ENCODE results near the gene CEP164.

DNA sequence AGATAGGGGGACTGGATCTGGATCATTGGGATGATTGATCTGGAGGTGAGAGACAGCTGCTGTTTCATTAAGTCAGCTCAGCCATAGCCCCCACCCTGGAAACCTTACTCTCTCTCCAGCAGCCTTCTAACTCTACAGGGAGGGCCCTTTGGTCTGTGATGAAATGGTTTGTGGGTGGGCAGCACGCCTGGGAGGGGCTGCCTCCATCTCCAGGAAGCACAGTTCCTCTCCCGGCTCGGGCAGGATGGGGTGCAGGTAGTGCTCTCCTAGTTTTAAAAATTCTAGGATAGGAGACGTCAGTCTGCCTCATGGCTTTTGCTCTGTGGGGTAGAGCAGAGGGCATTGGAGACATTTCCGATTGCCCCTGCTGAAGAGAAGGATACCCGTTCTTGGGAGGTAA, 89.7 kb downstream of the CEP164 start:
- no peak for TF ChIP-seq EZH2phosphoT487 (IDR thresholded peaks at IDR 0.05; ENCODE audit: borderline replicate concordance, low read depth)
- TF ChIP-seq ELF1 (IDR thresholded peaks at IDR 0.05) = no peak
- no peak for TF ChIP-seq EP300 (IDR thresholded peaks at IDR 0.05; ENCODE audit: borderline replicate concordance in 1 of 2, low read depth in 1 of 2, low read length in 1 of 2)
- TF ChIP-seq TAF1 (IDR thresholded peaks at IDR 0.05; ENCODE audit: borderline replicate concordance, low read depth, low read length) = no peak
- no peak for TF ChIP-seq YY1 (IDR thresholded peaks at IDR 0.05; ENCODE audit: low read depth)
- TF ChIP-seq, protein P1, sequence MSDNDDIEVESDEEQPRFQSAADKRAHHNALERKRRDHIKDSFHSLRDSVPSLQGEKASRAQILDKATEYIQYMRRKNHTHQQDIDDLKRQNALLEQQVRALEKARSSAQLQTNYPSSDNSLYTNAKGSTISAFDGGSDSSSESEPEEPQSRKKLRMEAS (IDR thresholded peaks at IDR 0.05; ENCODE audit: low read depth) = no peak
- no peak for TF ChIP-seq POLR2AphosphoS5 (IDR thresholded peaks at IDR 0.05; ENCODE audit: low read depth, low read length)
- TF ChIP-seq, protein P2, sequence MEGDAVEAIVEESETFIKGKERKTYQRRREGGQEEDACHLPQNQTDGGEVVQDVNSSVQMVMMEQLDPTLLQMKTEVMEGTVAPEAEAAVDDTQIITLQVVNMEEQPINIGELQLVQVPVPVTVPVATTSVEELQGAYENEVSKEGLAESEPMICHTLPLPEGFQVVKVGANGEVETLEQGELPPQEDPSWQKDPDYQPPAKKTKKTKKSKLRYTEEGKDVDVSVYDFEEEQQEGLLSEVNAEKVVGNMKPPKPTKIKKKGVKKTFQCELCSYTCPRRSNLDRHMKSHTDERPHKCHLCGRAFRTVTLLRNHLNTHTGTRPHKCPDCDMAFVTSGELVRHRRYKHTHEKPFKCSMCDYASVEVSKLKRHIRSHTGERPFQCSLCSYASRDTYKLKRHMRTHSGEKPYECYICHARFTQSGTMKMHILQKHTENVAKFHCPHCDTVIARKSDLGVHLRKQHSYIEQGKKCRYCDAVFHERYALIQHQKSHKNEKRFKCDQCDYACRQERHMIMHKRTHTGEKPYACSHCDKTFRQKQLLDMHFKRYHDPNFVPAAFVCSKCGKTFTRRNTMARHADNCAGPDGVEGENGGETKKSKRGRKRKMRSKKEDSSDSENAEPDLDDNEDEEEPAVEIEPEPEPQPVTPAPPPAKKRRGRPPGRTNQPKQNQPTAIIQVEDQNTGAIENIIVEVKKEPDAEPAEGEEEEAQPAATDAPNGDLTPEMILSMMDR (IDR thresholded peaks at IDR 0.05) = no peak
- TF ChIP-seq TEAD4 (IDR thresholded peaks at IDR 0.05; ENCODE audit: borderline replicate concordance, insufficient read depth) = no peak
- TF ChIP-seq, protein P3, sequence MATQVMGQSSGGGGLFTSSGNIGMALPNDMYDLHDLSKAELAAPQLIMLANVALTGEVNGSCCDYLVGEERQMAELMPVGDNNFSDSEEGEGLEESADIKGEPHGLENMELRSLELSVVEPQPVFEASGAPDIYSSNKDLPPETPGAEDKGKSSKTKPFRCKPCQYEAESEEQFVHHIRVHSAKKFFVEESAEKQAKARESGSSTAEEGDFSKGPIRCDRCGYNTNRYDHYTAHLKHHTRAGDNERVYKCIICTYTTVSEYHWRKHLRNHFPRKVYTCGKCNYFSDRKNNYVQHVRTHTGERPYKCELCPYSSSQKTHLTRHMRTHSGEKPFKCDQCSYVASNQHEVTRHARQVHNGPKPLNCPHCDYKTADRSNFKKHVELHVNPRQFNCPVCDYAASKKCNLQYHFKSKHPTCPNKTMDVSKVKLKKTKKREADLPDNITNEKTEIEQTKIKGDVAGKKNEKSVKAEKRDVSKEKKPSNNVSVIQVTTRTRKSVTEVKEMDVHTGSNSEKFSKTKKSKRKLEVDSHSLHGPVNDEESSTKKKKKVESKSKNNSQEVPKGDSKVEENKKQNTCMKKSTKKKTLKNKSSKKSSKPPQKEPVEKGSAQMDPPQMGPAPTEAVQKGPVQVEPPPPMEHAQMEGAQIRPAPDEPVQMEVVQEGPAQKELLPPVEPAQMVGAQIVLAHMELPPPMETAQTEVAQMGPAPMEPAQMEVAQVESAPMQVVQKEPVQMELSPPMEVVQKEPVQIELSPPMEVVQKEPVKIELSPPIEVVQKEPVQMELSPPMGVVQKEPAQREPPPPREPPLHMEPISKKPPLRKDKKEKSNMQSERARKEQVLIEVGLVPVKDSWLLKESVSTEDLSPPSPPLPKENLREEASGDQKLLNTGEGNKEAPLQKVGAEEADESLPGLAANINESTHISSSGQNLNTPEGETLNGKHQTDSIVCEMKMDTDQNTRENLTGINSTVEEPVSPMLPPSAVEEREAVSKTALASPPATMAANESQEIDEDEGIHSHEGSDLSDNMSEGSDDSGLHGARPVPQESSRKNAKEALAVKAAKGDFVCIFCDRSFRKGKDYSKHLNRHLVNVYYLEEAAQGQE (IDR thresholded peaks at IDR 0.05; ENCODE audit: low read depth, low read length) = no peak
